Stimulated activated CD8-positive, alpha-beta memory T cell treated with anti-CD3 and anti-CD28 coated beads, Interleukin-4, amount 100 ng/mL, for 24 hours (primary cell): ENCODE measurements around the gene LPP.

Experiments
- DNase-seq: peaks from one replicate; pipeline ENCODE4 v3.0.0-alpha.2; 2020; ENCODE audit warnings: low read depth

The LPP gene

GRCh38 chr3:188198001-188198400 is 44.0 kb downstream of the LPP start:
- DNase-seq = no peak

- DNase-seq = no peak
Observed at GRCh38 chr3:188198760-188199327, 44.9 kb downstream of the LPP start.

DNA sequence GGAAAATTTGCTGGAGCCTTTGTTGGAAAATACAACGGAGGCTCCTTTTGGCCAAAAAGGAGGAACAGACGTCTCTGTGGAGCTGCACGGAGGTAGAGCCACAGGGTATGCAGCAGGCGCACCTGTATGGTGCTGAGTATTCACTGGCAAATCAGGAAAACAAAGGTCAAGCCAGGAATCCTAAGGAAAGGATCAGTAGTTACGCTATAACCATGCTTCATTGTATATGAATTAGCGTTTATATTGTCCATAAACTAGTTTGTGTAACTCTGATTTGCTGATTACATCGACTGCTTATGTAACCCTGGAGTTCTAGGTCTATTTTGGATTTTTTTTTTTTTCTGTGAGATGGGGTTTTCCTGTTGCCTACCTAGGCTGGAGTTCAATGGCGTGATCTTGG is 45.4 kb downstream of the LPP start:
- DNase-seq = no peak

GRCh38 chr3:188200481-188200880 is 46.5 kb downstream of the LPP start:
- no peak for DNase-seq

GRCh38 chr3:188202358-188203138 is 48.6 kb downstream of the LPP start:
- no peak for DNase-seq

- no peak for DNase-seq
Observed at GRCh38 chr3:188204526-188204925, 50.6 kb downstream of the LPP start.

DNA sequence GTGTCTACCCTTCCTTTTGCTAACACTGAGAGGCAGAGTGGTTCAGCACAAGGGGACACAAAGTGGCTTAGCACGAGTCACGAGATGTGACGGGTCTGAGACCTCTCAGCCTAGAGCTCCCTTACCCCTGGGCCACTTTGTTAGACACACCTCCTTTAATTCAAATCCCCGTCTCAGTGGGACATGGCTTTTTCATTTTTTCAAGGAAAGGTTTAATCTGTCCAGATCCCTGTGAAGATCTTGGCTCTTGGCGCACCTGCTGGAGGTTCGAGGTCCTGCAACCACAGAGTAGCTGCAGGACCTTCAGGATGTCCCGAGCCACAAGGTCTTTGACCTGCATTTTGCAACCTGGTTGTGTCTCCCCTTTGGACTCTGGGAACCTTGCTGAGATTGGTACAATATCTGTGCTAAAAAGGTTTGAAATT is 52.0 kb downstream of the LPP start:
- DNase-seq = no peak

DNA sequence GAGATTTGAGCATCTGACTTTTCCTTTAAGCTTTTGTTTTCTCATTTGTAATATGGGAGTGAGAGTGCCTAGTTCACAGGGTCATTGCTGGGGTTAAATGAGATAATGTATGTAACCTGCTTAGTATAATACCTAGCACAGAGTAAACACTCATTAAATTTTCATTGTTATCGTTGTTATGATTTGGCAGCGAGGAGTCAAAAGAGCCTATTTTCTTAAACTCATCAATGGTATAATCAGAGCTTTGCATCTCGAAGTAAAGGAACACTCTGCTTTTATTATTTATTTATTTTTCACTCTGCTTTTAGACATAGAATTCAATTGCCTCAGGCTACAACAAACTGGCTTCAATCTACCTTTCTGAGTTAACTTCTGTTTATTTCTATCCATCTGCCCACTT is 52.8 kb downstream of the LPP start:
- DNase-seq = no peak

DNA sequence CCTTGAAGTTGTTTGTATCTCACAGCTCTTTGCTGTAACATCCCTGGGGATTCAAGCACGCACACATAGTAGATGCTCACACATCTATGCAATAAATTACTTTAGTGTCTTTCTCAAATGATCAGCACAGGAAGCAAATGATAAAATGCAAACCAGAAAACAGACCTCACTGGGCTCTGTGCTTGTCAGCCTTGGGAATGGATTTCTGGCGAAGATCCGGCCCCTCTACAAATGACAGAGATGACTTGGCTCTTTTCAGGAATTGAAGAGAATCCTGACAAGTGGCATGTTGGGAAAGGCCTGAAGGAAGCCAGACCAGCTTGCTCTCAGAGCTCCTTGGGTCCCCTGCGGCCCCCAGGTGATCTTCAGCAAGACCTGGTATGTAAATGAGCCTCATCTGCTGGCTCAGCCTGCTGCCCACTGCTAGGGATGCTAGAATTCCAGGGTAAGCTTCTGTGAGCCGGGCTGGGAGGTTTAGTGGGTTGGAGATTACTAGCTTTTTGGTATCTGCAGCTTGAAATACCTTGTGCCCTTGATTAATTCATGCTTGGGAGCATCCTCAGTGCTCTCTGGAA is 54.1 kb downstream of the LPP start:
- DNase-seq = no peak

GRCh38 chr3:188208516-188208981 is 54.6 kb downstream of the LPP start:
- no peak for DNase-seq

DNA sequence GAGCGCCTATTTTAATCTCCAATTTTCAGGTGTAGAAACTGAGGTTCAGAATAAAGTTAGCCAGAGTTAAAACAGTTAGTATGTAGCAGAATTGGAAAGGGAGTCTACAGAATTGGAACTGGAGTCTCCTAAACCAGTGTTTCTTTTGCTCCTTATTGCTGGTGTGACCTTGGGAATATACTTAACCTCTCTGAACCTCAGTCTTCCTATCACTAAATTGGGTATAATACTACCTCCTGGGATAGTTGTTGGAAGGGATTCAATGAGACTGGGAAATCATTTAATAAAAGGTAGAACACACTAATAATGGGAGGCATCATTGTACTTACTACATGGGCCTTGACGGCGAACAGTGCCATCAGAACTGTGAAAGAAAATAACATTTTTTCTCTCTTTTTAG is 55.1 kb downstream of the LPP start:
- DNase-seq = no peak

- DNase-seq = no peak
Observed at GRCh38 chr3:188209740-188210139, 55.8 kb downstream of the LPP start.

- no peak for DNase-seq
Observed at GRCh38 chr3:188211476-188211875, 57.5 kb downstream of the LPP start.

DNA sequence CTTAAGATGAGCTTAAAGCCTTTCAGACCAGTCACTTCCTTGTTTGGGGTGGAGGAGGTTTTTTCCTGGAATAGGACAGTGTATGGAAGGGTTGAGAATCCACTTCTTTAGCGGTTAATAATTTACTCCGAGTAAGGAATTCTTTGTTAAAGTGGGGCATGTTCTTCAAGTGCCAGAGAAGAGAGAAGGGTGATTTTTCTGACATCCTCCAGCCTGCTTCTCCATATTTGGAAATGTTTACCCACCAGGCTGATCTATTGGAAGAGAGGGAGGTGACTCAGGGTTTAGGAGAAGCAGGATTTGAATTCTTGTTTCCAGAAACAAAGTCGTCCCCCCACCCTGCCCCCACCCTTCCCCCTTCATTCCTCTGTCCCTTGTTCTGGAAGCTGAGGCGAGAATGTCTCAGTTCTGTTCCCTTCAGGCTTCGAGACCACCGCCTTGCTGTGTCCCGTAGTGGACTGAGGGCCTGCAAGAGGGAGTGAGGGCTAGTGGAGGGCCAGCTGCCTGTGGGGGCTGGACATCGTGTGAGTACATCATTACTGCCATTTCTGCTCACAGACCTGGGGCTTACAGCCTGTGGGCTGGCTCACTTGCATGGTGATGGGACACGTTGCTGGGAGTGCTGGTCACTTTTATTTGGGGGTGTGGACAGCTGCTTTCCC is 58.5 kb downstream of the LPP start:
- no peak for DNase-seq

DNA sequence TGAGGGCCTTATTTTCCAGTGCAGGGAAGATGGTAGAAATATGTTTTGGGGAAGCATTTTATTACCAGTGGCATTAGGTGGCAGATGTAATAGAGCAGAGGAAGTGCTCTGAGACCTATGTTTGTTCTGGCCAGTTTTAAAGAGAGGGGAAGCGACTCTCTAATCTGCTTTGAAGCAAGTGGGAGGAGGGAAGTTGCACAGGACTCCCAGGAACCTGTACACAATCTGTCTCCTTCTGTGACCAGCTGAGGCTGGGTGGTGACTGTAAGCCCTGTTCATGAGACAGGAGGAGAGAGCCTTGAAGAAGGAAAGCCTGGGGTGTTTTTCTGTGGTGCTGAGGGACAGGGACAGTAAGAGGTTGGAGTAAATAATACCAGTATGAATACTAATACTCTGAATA is 60.5 kb downstream of the LPP start:
- DNase-seq = no peak

GRCh38 chr3:188215129-188215528 is 61.2 kb downstream of the LPP start:
- no peak for DNase-seq

DNA sequence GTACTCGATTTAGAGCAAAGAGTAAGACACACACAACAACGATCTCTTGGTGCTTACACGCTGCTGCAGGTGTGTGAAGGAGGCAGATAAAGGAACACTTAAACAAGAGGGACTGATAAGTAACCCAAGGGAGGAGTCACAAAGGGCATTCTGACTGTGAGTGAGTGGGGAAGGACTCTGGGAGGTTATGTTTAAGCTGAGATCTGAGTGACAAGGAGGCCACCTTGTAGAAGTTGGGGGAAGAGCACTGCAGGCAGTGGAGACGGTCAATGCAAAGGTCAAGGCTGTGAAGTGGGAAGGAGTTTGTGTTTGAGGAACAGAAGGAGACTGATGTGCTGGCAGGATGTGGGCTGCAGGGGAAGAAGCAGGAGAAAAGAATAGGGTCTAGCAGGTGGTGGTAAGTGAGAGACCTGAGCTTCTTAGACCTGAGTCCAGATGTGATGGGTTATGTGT is 63.1 kb downstream of the LPP start:
- DNase-seq = no peak

- no peak for DNase-seq
Observed at GRCh38 chr3:188217726-188218125, 63.8 kb downstream of the LPP start.

GRCh38 chr3:188218603-188219002 is 64.6 kb downstream of the LPP start:
- no peak for DNase-seq

DNA sequence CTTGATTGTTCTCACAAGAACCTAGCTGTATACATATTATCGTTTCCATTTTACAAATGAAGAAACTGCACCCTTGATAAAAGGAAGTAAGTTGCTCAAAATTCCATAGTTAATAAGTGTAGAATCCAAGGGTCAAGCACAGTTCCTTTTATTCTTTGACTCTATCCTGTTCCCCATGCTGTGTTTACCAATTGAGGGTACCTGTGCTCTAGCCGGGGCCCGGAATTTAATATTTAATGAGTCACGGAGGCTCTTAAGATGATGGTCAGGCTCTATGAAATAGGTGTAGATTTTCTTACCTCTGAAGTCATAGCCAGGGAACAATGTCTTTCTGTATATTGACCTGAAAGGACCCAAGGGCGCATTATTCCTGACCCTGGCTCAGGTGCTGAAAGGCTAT is 65.2 kb downstream of the LPP start:
- DNase-seq = no peak

DNA sequence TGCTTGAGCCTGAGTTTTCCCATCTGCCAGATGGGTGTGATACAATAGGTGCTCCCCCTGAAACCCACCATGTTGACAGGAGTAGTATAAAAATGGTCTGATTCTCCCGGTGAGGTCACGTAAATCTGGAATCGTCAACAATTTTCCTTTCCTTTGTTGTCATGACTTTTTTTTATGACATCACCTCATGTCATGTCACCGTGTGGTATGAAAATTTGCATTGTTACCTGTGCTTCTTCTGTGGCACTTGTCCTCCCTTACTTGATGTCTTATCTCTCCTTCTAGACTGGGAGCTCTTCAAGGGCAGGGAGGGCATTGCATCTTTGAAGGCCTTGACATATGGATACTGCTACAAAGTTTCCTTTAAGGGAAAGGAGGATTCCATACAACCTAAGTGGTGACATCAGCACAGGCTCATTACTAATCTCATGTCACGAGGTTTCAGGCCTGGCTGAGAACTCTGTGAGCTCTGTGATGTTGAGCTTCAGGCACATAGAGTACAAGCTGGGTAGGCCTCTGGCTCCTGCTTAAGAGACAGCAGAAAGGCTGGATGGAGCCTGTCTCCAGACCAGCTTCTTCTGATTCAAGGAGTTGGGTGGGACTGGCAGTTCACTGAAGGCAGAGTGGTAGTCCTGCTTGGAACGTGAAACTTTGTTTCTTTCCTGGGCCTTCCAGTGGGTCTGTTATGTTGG is 66.3 kb downstream of the LPP start:
- no peak for DNase-seq
